HepG2 (cell line): ENCODE data around the gene SV2B. TPM values are rescaled to one million over a fixed set of nuclear protein-coding genes. Genes with fewer than 3 reads are reported as not detected.

ENCODE experiments used
- ATAC-seq: fragments of 200-7000 bp; cut with Tn5 transposase; 3 replicates; pipeline ENCODE4 v1.9.1; 2020; ENCODE audit warnings: mild to moderate bottlenecking, moderate library complexity
- BruUV-seq: library from RNA; stranded (reverse); fragments of 400-500 nt; replicated peaks from 2 replicates; lab custom pipeline; 2021; lab: Mats Ljungman, UMichigan
- CTCF ChIA-PET: fragments of 300-600 bp; formaldehyde crosslinking; extraction: SDS; loops from one replicate; lab custom pipeline; 2021; ENCODE audit warnings: low total read pairs, inconsistent platforms, low intra/inter-chr PET ratio; lab: Yijun Ruan, JAX
- POLR2A ChIA-PET: fragments of 350-600 bp; sonication (Branson Sonifier 250); formaldehyde crosslinking; loops from one replicate; lab custom pipeline; 2020; ENCODE audit warnings: antibody characterized with exemption, inconsistent platforms; lab: Yijun Ruan, JAX
- DNase-seq: peaks from one replicate; pipeline ENCODE4 v3.0.0-alpha.2; 2015; ENCODE audit warnings: low spot score
- FAIRE-seq: peaks from 3 replicates; lab custom pipeline; 2011; peaks lifted over from hg19 to GRCh38; lab: Jason Lieb, UNC
- H2AFZ ChIP-seq: one replicate; pipeline ENCODE4 v1.6.1; 2011; ENCODE audit warnings: low read length, inconsistent platforms
- H3K27ac ChIP-seq: fragments of 300-600 bp; 3 replicates; pipeline ENCODE4 v1.8.0; 2011; ENCODE audit warnings: mixed run types, mild to moderate bottlenecking, mixed read lengths, low read length, inconsistent platforms; ENCODE audit not compliant: insufficient read depth; ENCODE audit errors: extremely low read length
- H3K27me3 ChIP-seq, 2 experiments: fragments of 200-600 bp in 1 of 2; 2 replicates in 1 of 2; 3 replicates in 1 of 2; pipeline versions ENCODE4 v1.6.0 to v1.8.0; 2011; ENCODE audit warnings: low read length in 2 of 2, mild to moderate bottlenecking in 2 of 2, moderate library complexity in 2 of 2, inconsistent platforms in 1 of 2; ENCODE audit not compliant: insufficient read depth in 2 of 2, control insufficient read depth in 1 of 2
- H3K36me3 ChIP-seq, 2 experiments: fragments of 200-600 bp in 1 of 2; replicated peaks in 1 of 2; 2 replicates in 1 of 2; 3 replicates in 1 of 2; pipeline versions ENCODE4 v1.5.1 to v1.8.0; 2011; ENCODE audit warnings: low read length in 2 of 2, inconsistent platforms in 1 of 2; ENCODE audit not compliant: insufficient read depth in 2 of 2, control insufficient read depth in 1 of 2
- H3K4me1 ChIP-seq: 2 replicates; pipeline ENCODE4 v1.5.1; 2012; ENCODE audit warnings: low read length, inconsistent platforms; ENCODE audit not compliant: insufficient read depth
- H3K4me2 ChIP-seq: 2 replicates; pipeline ENCODE4 v1.6.0; 2011; ENCODE audit warnings: low read depth, low read length, inconsistent platforms
- H3K4me3 ChIP-seq, 3 experiments: fragments of 200-600 bp in 1 of 3; sonication (generic), shearing (Covaris generic) in 1 of 3; replicated peaks in 1 of 3; 2 replicates each; pipeline ENCODE4 v1.5.1; 2011 to 2016; ENCODE audit warnings: low read length in 3 of 3, inconsistent platforms in 2 of 3, low read depth in 2 of 3, mild to moderate bottlenecking in 2 of 3, control low read depth in 1 of 3, mixed read lengths in 1 of 3; ENCODE audit not compliant: insufficient read depth in 1 of 3
- H3K79me2 ChIP-seq: one replicate; pipeline ENCODE4 v1.6.1; 2011; ENCODE audit warnings: low read length, inconsistent platforms; ENCODE audit not compliant: insufficient read depth
- H3K9ac ChIP-seq: 2 replicates; pipeline ENCODE4 v1.6.0; 2011; ENCODE audit warnings: mild to moderate bottlenecking, low read depth, low read length, inconsistent platforms; ENCODE audit not compliant: insufficient read depth
- H3K9me3 ChIP-seq: 2 replicates; pipeline ENCODE4 v1.5.1; 2012; ENCODE audit warnings: mild to moderate bottlenecking, low read length
- H4K20me1 ChIP-seq: 2 replicates; pipeline ENCODE4 v1.6.0; 2011; ENCODE audit warnings: inconsistent platforms, mild to moderate bottlenecking, low read length, moderate library complexity; ENCODE audit not compliant: insufficient read depth
- ESRRA ChIP-seq: sonication (generic); formaldehyde crosslinking; IDR thresholded peaks from 2 replicates; pipeline ENCODE4 v1.5.1; 2020; ENCODE audit warnings: mild to moderate bottlenecking, low read depth, missing genetic modification reagents
- SP5 ChIP-seq: IDR thresholded peaks from 2 replicates; pipeline ENCODE4 v1.6.1; 2016; ENCODE audit warnings: low read depth, borderline replicate concordance
- ZBTB34 ChIP-seq: sonication (generic); formaldehyde crosslinking; IDR thresholded peaks from 2 replicates; pipeline ENCODE4 v1.8.0; 2022; ENCODE audit warnings: mild to moderate bottlenecking, missing genetic modification reagents
- ZNF225 ChIP-seq: sonication (generic); formaldehyde crosslinking; IDR thresholded peaks from 2 replicates; pipeline ENCODE4 v1.4.0; 2020; ENCODE audit warnings: mild to moderate bottlenecking, missing genetic modification reagents
- ZNF737 ChIP-seq: sonication (generic); formaldehyde crosslinking; IDR thresholded peaks from 2 replicates; pipeline ENCODE4 v1.5.0; 2020; ENCODE audit warnings: missing genetic modification reagents, mild to moderate bottlenecking, borderline replicate concordance
- ZUFSP ChIP-seq: sonication (generic); formaldehyde crosslinking; IDR thresholded peaks from 2 replicates; pipeline ENCODE4 v1.9.0; 2021; ENCODE audit warnings: missing genetic modification reagents, mild to moderate bottlenecking, borderline replicate concordance
- WGBS: methylation state at CpG from one replicate; pipeline ENCODE4 v1.1.6; 2017; ENCODE audit warnings: low lambda C conversion rate; 5-methylcytosine and 5-hydroxymethylcytosine counted together
- in situ Hi-C: cut with HindIII; loops from 2 replicates; pipeline ENCODE4 v1.10.0; 2017; ENCODE audit warnings: low pct_unique_long_range_greater_than_20kb; ENCODE audit not compliant: extremely low pct_ligation_motif_present
- intact Hi-C: fragments of 100-400 bp; cut with micrococcal nuclease; formaldehyde crosslinking; loops from one replicate; pipeline ENCODE4 v1.10.0; 2022; ENCODE audit not compliant: unreplicated experiment
- polyA plus RNA-seq, 8 experiments: library from polyadenylated mRNA; depleted of rRNA in 3 of 8; stranded (reverse) in 7 of 8; unstranded in 1 of 8; fragments of >200 nt; fragmentation: Illumina TruSeq in 4 of 8; extraction: Trizol in 4 of 8; gene quantifications; 2 replicates each; pipeline versions ENCODE4 v1.2.1 to v1.2.3, GENCODE V29; 2011 to 2016; ENCODE audit warnings: low read depth in 4 of 8, missing spikeins in 1 of 8, mixed read lengths in 1 of 8; ENCODE audit not compliant: insufficient read depth in 1 of 8
- total RNA-seq, 5 experiments: library from RNA; depleted of rRNA; stranded (reverse); fragments of >200 nt; fragmentation: Illumina TruSeq; extraction: Trizol; gene quantifications; 2 replicates each; pipeline ENCODE4 v1.2.3, GENCODE V29; 2016; ENCODE audit warnings: low read depth in 1 of 5

Gene SV2B
- total and polyA plus RNA-seq, 2 of the 13 experiments (the other 11 are each of a cell fraction or from before 2014, with no cell fraction given): not detected

GRCh38 chr15:91265416-91265940 is 165.4 kb downstream of the SV2B start:
- no peak for DNase-seq
- BruUV-seq: no TSS peak
- H3K4me2 ChIP-seq: no peak overlapping the region
- H3K36me3 ChIP-seq: no peaks in the 10 kb centered on the region
- H3K4me3 ChIP-seq: no peak overlapping the region
- H3K79me2 ChIP-seq: no peaks in the 10 kb centered on the region
- H4K20me1 ChIP-seq: no peaks in the 10 kb centered on the region
- no peaks in the 10 kb centered on the region for H3K9me3 ChIP-seq
- H3K9ac ChIP-seq: no peak overlapping the region
- no peak for ATAC-seq
- CTCF ChIA-PET: no interaction called here
- POLR2A ChIA-PET: no interaction called here
- H2AFZ ChIP-seq: no peak overlapping the region
- no peak overlapping the region for H3K27ac ChIP-seq
- peaks cover 0 to 21% of the 10 kb centered on the region in 2 experiments; a peak in 4 of 5 replicates for H3K27me3 ChIP-seq
- FAIRE-seq: no peak
- WGBS: 53% methylated on average over 4 of the region's 4 CpGs
- no peak for TF ChIP-seq ZBTB34 (CRISPR knock-in tag)
- TF ChIP-seq ZUFSP (CRISPR knock-in tag): no peak
- TF ChIP-seq ESRRA (CRISPR knock-in tag): no peak
- TF ChIP-seq ZNF225 (CRISPR knock-in tag): no peak
- TF ChIP-seq SP5 (CRISPR knock-in tag): no peak
- TF ChIP-seq ZNF737 (CRISPR knock-in tag): no peak
- no peaks in the 10 kb centered on the region for H3K4me1 ChIP-seq
- in situ Hi-C loops (loop anchor here (25.0 kb wide), 1 partner anchor 328 kb away; the partner anchor contains the start of genes HDDC3 and UNC45A), intact Hi-C loops (no loop called here)
